Psoas muscle (tissue), 8 donors: ENCODE results near the gene CTU1. TPM values are rescaled to one million over a fixed set of nuclear protein-coding genes. Genes with fewer than 3 reads are reported as not detected.
A peak's percentile ranks its signal among the peaks of the same experiment; 100 is the strongest.

Experiments
- ATAC-seq, 4 donors: fragments of 200-7000 bp; cut with Tn5 transposase; one replicate each; pipeline ENCODE4 v1.9.1; 2020; ENCODE audit warnings: moderate library complexity in 3 of 4, mild to moderate bottlenecking in 2 of 4
- DNase-seq, 2 donors: peaks; one replicate each; pipeline ENCODE4 v3.0.0-alpha.2; 2020
- H3K27ac ChIP-seq: fragments of 200-600 bp; one replicate; pipeline ENCODE4 v1.8.0; 2022
- H3K27me3 ChIP-seq, 3 donors: fragments of 200-600 bp in 1 of 3; one replicate each; pipeline versions ENCODE4 v1.6.1 to v1.8.0; 2013 to 2022; ENCODE audit warnings: low read length in 2 of 3, mild to moderate bottlenecking in 2 of 3, moderate library complexity in 1 of 3; ENCODE audit not compliant: insufficient read depth in 3 of 3
- H3K36me3 ChIP-seq, 2 donors: fragments of 200-600 bp in 1 of 2; one replicate each; pipeline versions ENCODE4 v1.6.1 to v1.8.0; 2013 to 2022; ENCODE audit warnings: low read depth in 1 of 2, mild to moderate bottlenecking in 1 of 2, moderate library complexity in 1 of 2; ENCODE audit not compliant: insufficient read depth in 1 of 2
- H3K4me1 ChIP-seq: fragments of 200-600 bp; one replicate; pipeline ENCODE4 v1.8.0; 2022
- H3K4me3 ChIP-seq: fragments of 200-600 bp; one replicate; pipeline ENCODE4 v1.8.0; 2022; ENCODE audit warnings: mild to moderate bottlenecking
- H3K9me3 ChIP-seq: fragments of 200-600 bp; one replicate; pipeline ENCODE4 v1.8.0; 2022
- WGBS, 3 donors: extraction: QIAGEN DNeasy Blood & Tissue Kit; methylation state at CpG; one replicate each; pipeline versions ENCODE4 v1.1.6 to v1.1.7; 2013; 5-methylcytosine and 5-hydroxymethylcytosine counted together
- intact Hi-C, 2 donors: fragments of 100-400 bp; cut with DNase I; formaldehyde crosslinking; loops; one replicate each; pipeline versions ENCODE4 v1.11.0 to v1.14.2; 2022
- polyA plus RNA-seq, 3 donors: library from polyadenylated mRNA; stranded (reverse); fragments of 200-250 nt; gene quantifications; one replicate each; pipeline ENCODE4 v1.2.3, GENCODE V29; 2013
- total RNA-seq, 4 donors: library from RNA; stranded (reverse); fragmentation: NEBNext Ultra II Directional in 2 of 4; extraction: Animal tissue kit (Norgen Biotek cat#: 25700) in 2 of 4; gene quantifications; one replicate each; pipeline versions ENCODE4 v1.2.1 to v1.2.4, GENCODE V29; 2021 to 2023
- TF ChIP-seq, protein P1 (sequence below): fragments of 200-600 bp; IDR thresholded peaks from one replicate; pipeline ENCODE4 v1.8.0; 2022; ENCODE audit warnings: antibody characterized with exemption
- donor health status: healthy with polysubstance abuse.
- donor health status: DM: no; HTN: no; CAD: no; lungs with moderate emphysema.
- donor health status: Bipolar disorder and iron deficiency.
- donor health status: healthy.
- donor health status: DM: yes; HTN: yes; CAD: no.
- donor health status: DM: no; HTN: no; CAD: no.
- donor health status: DM: no; HTN: no; CAD: no.
- donor health status: DM: yes; HTN: yes; CAD: no.

The CTU1 gene
- total and polyA plus RNA-seq, 7 donors = 1.4 to 9.1 (median 5.6) TPM

DNA sequence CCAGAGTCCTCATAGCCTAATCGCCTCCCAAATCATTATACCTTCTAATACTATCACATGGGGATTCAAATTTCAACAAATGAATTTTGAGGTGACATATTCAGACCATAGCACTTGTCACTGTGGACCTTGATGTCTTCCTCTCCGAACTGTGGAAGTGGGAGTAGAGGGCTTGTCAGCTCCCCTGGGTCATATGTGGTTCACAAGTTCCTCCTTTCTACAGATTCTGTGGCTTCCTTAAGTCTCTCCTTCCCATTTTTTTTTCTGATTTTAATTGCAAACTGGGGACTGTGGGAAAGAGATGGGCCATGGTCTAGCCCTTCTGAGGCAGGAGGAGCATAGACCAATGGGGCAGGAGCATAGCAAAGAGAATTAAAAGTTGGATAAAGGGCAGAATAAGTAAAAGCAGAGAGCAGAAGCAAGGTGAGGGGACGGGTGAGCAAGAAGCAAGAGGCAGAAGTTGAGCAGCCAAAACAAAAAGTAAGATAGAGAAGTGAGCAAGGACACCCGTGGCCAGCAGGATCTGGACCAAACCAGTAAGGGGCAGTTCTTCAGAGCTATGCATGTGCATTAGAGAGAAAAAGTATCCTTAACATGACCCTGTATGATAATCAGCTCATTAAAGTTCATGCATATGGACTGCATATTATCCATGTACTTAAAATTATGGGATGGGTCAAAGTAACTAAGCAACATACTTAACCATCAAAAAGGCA, 31.2 kb upstream of the CTU1 start:
- no peaks in the 10 kb centered on the region for H3K4me1 ChIP-seq
- H3K4me3 ChIP-seq = no peak overlapping the region
- no peak overlapping the region for H3K27ac ChIP-seq

GRCh38 chr19:51138549-51138979, 30.4 kb upstream of the CTU1 start:
- Histone ChIP-seq H3K4me3 (no peak overlapping the region), H3K9me3 (no peaks in the 10 kb centered on the region), H3K36me3 (no peaks in the 10 kb centered on the region), H3K4me1 (no peaks in the 10 kb centered on the region), H3K27ac (no peak overlapping the region), H3K27me3 (peaks cover 0 to 2% (median 0%) of the 10 kb centered on the region in 3 donors)
- DNase-seq (peak in 1 of 2 donors; percentile 35), ATAC-seq (peak in 1 of 4 donors; percentile 41)
- intact Hi-C loops = no loop called here
- TF ChIP-seq, protein P1, sequence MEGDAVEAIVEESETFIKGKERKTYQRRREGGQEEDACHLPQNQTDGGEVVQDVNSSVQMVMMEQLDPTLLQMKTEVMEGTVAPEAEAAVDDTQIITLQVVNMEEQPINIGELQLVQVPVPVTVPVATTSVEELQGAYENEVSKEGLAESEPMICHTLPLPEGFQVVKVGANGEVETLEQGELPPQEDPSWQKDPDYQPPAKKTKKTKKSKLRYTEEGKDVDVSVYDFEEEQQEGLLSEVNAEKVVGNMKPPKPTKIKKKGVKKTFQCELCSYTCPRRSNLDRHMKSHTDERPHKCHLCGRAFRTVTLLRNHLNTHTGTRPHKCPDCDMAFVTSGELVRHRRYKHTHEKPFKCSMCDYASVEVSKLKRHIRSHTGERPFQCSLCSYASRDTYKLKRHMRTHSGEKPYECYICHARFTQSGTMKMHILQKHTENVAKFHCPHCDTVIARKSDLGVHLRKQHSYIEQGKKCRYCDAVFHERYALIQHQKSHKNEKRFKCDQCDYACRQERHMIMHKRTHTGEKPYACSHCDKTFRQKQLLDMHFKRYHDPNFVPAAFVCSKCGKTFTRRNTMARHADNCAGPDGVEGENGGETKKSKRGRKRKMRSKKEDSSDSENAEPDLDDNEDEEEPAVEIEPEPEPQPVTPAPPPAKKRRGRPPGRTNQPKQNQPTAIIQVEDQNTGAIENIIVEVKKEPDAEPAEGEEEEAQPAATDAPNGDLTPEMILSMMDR = no peak
- WGBS, 3 donors = 72 to 78% (median 77%) methylated on average over 6 of the region's 6 CpGs

More for the DNA sequence above, 31.2 kb upstream of the CTU1 start:
- TF ChIP-seq, protein P1 = no peak
- 54 to 70% (median 61%) methylated on average over 4 of the region's 4 CpGs for WGBS, 3 donors
- DNase-seq (no peak), ATAC-seq (no peak)
- Histone ChIP-seq H3K36me3 (no peaks in the 10 kb centered on the region), H3K27me3 (peaks cover 0 to 2% (median 0%) of the 10 kb centered on the region in 3 donors), H3K9me3 (no peaks in the 10 kb centered on the region)
- intact Hi-C loops = no loop called here

- Histone ChIP-seq H3K36me3 (no peaks in the 10 kb centered on the region), H3K4me3 (no peak overlapping the region), H3K9me3 (no peaks in the 10 kb centered on the region), H3K27ac (no peak overlapping the region), H3K27me3 (peaks cover 0 to 2% (median 0%) of the 10 kb centered on the region in 3 donors), H3K4me1 (no peaks in the 10 kb centered on the region)
- 74 to 75% (median 74%) methylated on average over 7 to 9 of the region's 9 CpGs for whole genome bisulfite sequencing, 3 donors
- ATAC-seq (no peak), DNase-seq (no peak)
- TF ChIP-seq, protein P1 = no peak
- intact Hi-C loops = no loop called here
Measured at GRCh38 chr19:51137792-51138425, 29.7 kb upstream of the CTU1 start.

- WGBS, 3 donors = 58 to 68% (median 64%) methylated on average over 12 of the region's 12 CpGs
- H3K27me3 ChIP-seq = peaks cover 0 to 2% (median 0%) of the 10 kb centered on the region in 3 donors
- TF ChIP-seq, protein P1 = no peak
- intact Hi-C loops = no loop called here
- H3K36me3 ChIP-seq = no peaks in the 10 kb centered on the region
- DNase-seq = no peak
- no peak overlapping the region for H3K4me3 ChIP-seq
- peak in 2 of 4 donors; percentile 30 to 37 for ATAC-seq
- H3K4me1 ChIP-seq = no peaks in the 10 kb centered on the region
- no peak overlapping the region for H3K27ac ChIP-seq
- H3K9me3 ChIP-seq = no peaks in the 10 kb centered on the region
Measured at GRCh38 chr19:51136851-51137551, 28.8 kb upstream of the CTU1 start.
